BJ (cell line): ENCODE data around the gene CDC37L1. TPM values are rescaled to one million over a fixed set of nuclear protein-coding genes. Genes with fewer than 3 reads are reported as not detected.
"Not testable (repeated sequence)": the region's sequence is repeated elsewhere in the genome, so short reads cannot be mapped to it uniquely, and the experiment has no call there.

Experiments used
- CTCF ChIA-PET: fragments of 350-600 bp; formaldehyde crosslinking; extraction: SDS; loops from one replicate; lab custom pipeline; 2021; ENCODE audit warnings: antibody characterized with exemption, inconsistent platforms; lab: Yijun Ruan, JAX
- POLR2A ChIA-PET: fragments of 300-600 bp; sonication (Branson Sonifier 250); formaldehyde crosslinking; extraction: SDS; loops from one replicate; lab custom pipeline; 2021; ENCODE audit warnings: antibody characterized with exemption; lab: Charles Lee
- DNase-seq: peaks from one replicate; pipeline ENCODE4 v3.0.0-alpha.2; 2011; ENCODE audit warnings: low read depth
- H3K27me3 ChIP-seq: 2 replicates; pipeline ENCODE4 v1.6.0; 2011; ENCODE audit warnings: low read length; ENCODE audit not compliant: control insufficient read depth, insufficient read depth
- H3K36me3 ChIP-seq: 2 replicates; pipeline ENCODE4 v1.5.1; 2011; ENCODE audit warnings: low read length; ENCODE audit not compliant: control insufficient read depth, insufficient read depth
- H3K4me3 ChIP-seq: 2 replicates; pipeline ENCODE4 v1.5.1; 2011; ENCODE audit warnings: low read depth, mild to moderate bottlenecking, control low read depth, low read length
- polyA plus RNA-seq: library from polyadenylated mRNA; depleted of rRNA; stranded (reverse); fragments of >200 nt; gene quantifications from 2 replicates; pipeline ENCODE4 v1.2.3, GENCODE V29; 2011
- TF ChIP-seq, protein P1 (sequence below): IDR thresholded peaks from 2 replicates; pipeline ENCODE4 v1.5.1; 2011; ENCODE audit warnings: low read depth, mild to moderate bottlenecking, control low read depth, inconsistent platforms, low read length, moderate library complexity; ENCODE audit not compliant: insufficient read depth

CDC37L1 gene
- polyA plus RNA-seq, 1 experiment: 8.8 TPM

DNA sequence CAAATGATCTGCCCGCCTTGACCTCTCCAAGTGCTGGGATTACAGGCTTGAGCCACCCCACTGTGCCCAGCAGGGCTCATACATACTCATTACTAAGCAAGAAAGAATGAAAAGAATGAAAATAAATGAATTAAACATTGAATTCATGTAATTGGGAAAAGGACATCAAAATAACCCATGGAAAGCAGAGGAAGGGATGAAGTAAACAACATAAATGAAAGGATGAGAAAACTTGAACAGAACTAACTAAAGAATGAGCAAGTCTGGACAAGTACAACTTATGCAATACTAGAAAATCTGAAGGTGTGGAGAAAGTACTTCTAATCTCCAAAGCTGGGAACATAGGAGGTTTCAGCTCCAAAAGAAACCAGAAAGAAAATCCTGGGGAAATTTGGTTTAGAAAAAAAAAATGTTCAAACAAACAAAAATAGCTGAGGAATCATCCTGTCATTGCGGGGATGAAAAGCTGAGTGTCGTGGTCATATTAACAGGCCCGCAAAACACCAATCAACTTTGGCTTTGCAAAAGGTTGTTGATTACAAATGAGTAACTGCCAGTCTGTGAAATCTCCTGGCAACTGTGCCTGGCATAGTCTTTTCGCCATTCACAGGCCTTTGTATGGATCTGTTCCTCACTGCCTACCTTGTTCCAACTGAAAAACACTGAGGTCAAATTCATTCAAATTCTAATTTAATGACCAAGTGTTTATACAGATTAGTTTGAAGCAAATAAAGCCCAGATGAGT, 63.9 kb downstream of the CDC37L1 start:
- no peak overlapping the region for H3K4me3 ChIP-seq
- H3K27me3 ChIP-seq: no peaks in the 10 kb centered on the region
- TF ChIP-seq, protein P1, sequence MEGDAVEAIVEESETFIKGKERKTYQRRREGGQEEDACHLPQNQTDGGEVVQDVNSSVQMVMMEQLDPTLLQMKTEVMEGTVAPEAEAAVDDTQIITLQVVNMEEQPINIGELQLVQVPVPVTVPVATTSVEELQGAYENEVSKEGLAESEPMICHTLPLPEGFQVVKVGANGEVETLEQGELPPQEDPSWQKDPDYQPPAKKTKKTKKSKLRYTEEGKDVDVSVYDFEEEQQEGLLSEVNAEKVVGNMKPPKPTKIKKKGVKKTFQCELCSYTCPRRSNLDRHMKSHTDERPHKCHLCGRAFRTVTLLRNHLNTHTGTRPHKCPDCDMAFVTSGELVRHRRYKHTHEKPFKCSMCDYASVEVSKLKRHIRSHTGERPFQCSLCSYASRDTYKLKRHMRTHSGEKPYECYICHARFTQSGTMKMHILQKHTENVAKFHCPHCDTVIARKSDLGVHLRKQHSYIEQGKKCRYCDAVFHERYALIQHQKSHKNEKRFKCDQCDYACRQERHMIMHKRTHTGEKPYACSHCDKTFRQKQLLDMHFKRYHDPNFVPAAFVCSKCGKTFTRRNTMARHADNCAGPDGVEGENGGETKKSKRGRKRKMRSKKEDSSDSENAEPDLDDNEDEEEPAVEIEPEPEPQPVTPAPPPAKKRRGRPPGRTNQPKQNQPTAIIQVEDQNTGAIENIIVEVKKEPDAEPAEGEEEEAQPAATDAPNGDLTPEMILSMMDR: no peak
- ChIA-PET POLR2A (interaction anchor here (0.6 kb wide), 1 partner anchor 51 kb away, joined by 3 read pairs; no protein-coding TSS in a partner anchor), CTCF (interaction anchor here (0.6 to 2.4 kb wide), 3 partner anchors 13 to 416 kb away, joined by 3 to 9 read pairs (median 3); no protein-coding TSS in a partner anchor)
- no peak for DNase-seq
- H3K36me3 ChIP-seq: no peaks in the 10 kb centered on the region

DNA sequence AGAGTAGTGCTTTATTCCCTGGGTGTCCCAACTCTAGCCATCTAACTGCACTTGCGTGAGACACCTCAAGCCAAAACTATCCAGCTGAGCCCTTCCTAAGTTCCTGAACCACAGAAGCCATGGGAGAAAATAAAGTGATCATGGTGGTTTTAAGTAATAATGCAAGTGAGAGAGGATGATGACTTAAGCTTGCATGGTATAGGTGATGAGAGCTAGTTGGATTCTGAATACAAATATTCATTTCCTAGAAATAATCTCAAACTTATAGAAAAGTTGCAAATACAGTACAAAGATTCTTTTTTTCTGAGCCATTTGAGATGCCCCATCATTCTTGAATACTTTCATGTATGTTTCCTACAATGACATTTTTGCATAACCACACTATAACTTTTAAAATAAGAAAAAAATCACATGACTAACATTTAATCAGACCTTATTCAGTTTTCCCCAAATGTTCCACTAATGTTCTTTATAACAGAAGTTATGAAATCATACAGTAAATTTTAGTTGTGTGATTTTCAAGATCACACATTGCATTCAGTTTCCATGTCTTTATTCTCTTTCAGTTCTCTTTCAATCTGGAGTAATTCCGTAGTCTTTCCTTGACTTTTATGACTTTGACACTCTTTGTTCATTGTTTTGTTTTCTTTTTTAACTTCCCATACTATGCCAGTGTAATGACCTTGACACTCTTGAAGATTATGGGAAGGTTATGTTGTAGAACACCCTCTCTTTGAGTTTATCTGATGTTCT, 67.1 kb downstream of the CDC37L1 start:
- DNase-seq: no peak
- POLR2A ChIA-PET: no interaction called here
- TF ChIP-seq, protein P1: no peak
- no peaks in the 10 kb centered on the region for H3K36me3 ChIP-seq
- no peaks in the 10 kb centered on the region for H3K27me3 ChIP-seq
- CTCF ChIA-PET: interaction anchor here (1.0 to 1.6 kb wide), 4 partner anchors 9 to 241 kb away, joined by 3 to 11 read pairs (median 4); no protein-coding TSS in a partner anchor
- H3K4me3 ChIP-seq: no peak overlapping the region

DNA sequence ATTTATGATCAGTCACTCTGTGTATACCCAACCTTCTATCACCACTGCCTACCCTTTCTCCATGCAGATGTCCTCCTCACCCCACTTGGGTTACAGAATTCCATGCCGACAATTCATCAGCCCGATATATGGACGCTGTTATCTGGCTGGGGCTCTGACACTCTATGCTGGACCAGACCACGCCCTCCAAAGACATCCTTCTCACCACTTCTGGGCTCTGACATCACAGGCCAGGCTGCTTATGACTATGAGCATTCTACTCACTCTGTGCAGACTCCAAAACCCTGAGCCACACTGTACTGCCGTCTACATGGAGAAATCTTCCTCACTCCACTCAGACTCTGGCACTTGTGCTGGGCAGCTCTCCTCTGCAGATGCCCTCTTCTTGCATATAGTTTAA, 69.2 kb downstream of the CDC37L1 start:
- Histone ChIP-seq H3K36me3 (no peaks in the 10 kb centered on the region), H3K27me3 (no peaks in the 10 kb centered on the region), H3K4me3 (no peak overlapping the region)
- POLR2A ChIA-PET: no interaction called here
- no peak for DNase-seq
- CTCF ChIA-PET: interaction anchor here (0.7 to 5.0 kb wide), 8 partner anchors 8 to 852 kb away, joined by 3 to 42 read pairs (median 4); no protein-coding TSS in a partner anchor
- TF ChIP-seq, protein P1: no peak

DNA sequence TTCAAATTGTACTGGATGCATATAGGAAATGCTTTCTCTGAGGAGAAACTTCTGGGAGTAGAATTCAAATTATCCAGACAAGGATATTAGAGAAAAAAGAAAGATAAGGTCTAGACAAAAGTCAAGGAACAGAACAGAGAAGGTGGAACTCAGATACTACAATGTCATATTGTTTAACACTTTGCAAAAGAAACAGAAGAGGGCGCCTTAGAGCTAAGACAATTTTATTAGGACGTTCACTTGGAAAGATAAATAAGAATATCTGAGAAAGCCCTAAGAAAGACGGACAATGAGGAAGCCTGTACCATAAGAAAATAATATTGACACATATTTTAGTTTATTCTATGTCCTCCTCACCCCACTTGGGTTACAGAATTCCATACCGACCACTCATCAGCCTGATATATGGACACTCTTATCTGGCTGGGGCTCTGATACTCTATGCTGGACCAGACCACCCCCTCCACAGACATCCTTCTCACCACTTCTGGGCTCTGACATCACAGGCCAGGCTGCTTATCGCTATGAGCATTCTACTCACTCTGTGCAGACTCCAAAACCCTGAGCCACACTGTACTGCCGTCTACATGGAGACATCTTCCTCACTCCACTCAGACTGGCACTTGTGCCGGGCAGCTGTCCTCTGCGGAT, 70.8 kb downstream of the CDC37L1 start:
- ChIA-PET POLR2A (no interaction called here), CTCF (interaction anchor here (0.6 to 5.0 kb wide), 10 partner anchors 8 to 834 kb away, joined by 3 to 42 read pairs (median 4); no protein-coding TSS in a partner anchor)
- TF ChIP-seq, protein P1: peak; percentile 64
- Histone ChIP-seq H3K4me3 (no peak overlapping the region), H3K36me3 (no peaks in the 10 kb centered on the region), H3K27me3 (no peaks in the 10 kb centered on the region)
- DNase-seq: no peak

DNA sequence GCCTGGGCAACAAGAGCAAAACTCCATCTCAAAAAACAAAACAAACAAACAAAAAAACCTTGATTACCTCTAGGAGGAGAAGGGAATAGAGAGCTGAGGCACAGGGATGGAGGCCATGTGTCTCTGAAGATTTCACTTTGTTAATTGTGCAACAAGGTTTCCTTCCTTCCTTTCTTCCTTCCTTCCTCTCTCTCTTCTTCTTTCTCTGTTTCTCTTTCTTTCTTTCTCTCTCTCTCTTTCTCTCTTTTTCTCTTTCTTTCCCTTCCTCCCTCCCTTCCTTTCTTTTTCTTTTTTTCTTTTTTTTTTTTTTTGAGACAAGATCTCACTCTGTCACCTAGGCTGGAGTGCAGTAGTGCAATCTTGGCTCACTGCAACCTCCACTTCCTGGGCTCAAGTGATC, 75.2 kb downstream of the CDC37L1 start:
- DNase-seq, H3K27me3 ChIP-seq, H3K36me3 ChIP-seq, POLR2A ChIA-PET, H3K4me3 ChIP-seq: not testable (repeated sequence)
- CTCF ChIA-PET: interaction anchor here (0.6 to 3.9 kb wide), 5 partner anchors 8 to 900 kb away, joined by 4 to 20 read pairs (median 6); no protein-coding TSS in a partner anchor
